Measurements from ENCODE around the gene CHODL. TPM values are rescaled to one million over a fixed set of nuclear protein-coding genes. Genes with fewer than 3 reads are reported as not detected.

CHODL gene
- total RNA-seq, 1 donor from 2014 or later: not detected

GRCh38 chr21:18274370-18274769 lies 29.7 kb downstream of the CHODL start:
- ATAC-seq (ENCODE audit: poor library complexity) (no peak), DNase-seq (no peak)
- intact Hi-C loops (cut with DNase I): no loop called here

- no peak for ATAC-seq (ENCODE audit: poor library complexity)
- DNase-seq: no peak
- intact Hi-C loops (cut with DNase I): no loop called here
Measured at GRCh38 chr21:18275781-18276180, 31.1 kb downstream of the CHODL start.

- DNase-seq: no peak
- no peak for ATAC-seq (ENCODE audit: poor library complexity)
- intact Hi-C loops (cut with DNase I): no loop called here
Measured at GRCh38 chr21:18285379-18285778, 40.7 kb downstream of the CHODL start.

GRCh38 chr21:18289876-18290275 lies 45.2 kb downstream of the CHODL start:
- DNase-seq: no peak
- ATAC-seq (ENCODE audit: poor library complexity): no peak

GRCh38 chr21:18294100-18294499 lies 49.5 kb downstream of the CHODL start:
- ATAC-seq (ENCODE audit: poor library complexity) (no peak), DNase-seq (no peak)
- intact Hi-C loops (cut with DNase I): no loop called here

More at GRCh38 chr21:18289876-18290275, 45.2 kb downstream of the CHODL start:
- intact Hi-C loops (cut with DNase I): no loop called here

- intact Hi-C loops (cut with DNase I): no loop called here
- ATAC-seq (ENCODE audit: poor library complexity): no peak
Measured at GRCh38 chr21:18298228-18298627, 53.6 kb downstream of the CHODL start.

More at GRCh38 chr21:18298228-18298627, 53.6 kb downstream of the CHODL start:
- no peak for DNase-seq

Other genes starting within 250 kb of the CHODL start
- not detected for gene TMPRSS15, start 159.0 kb downstream of the CHODL start, total RNA-seq